H1 (cell line): ENCODE data around the gene ALK. TPM values are rescaled to one million over a fixed set of nuclear protein-coding genes. Genes with fewer than 3 reads are reported as not detected.

Experiments
- CTCF ChIA-PET: fragments of 300-600 bp; sonication (Branson Sonifier 250); formaldehyde crosslinking; loops from one replicate; lab custom pipeline; 2021; ENCODE audit not compliant: partially characterized antibody; lab: Charles Lee
- POLR2A ChIA-PET: fragments of 300-600 bp; sonication (Branson Sonifier 250); formaldehyde crosslinking; loops from one replicate; lab custom pipeline; 2021; ENCODE audit warnings: inconsistent platforms; ENCODE audit not compliant: partially characterized antibody; lab: Charles Lee
- DNase-seq, 2 experiments: peaks; one replicate each; pipeline versions ENCODE4 v3.0.0 to v3.0.0-alpha.2; 2010 to 2022; ENCODE audit warnings: low spot score in 2 of 2, low read depth in 1 of 2, mixed read lengths in 1 of 2
- FAIRE-seq: peaks from 2 replicates; lab custom pipeline; 2011; peaks lifted over from hg19 to GRCh38; lab: Jason Lieb, UNC
- H2AFZ ChIP-seq: 2 replicates; pipeline ENCODE4 v1.8.1; 2012; ENCODE audit warnings: low read length, inconsistent platforms
- H2AK5ac ChIP-seq: 2 replicates; pipeline ENCODE4 v1.6.1; 2013; ENCODE audit warnings: low read depth, low read length
- H2BK120ac ChIP-seq: replicated peaks from 2 replicates; pipeline ENCODE3; 2013; ENCODE audit warnings: low read depth, low read length, inconsistent platforms
- H2BK12ac ChIP-seq: 2 replicates; pipeline ENCODE4 v1.6.1; 2013; ENCODE audit warnings: low read depth, low read length
- H2BK15ac ChIP-seq: 2 replicates; pipeline ENCODE4 v1.6.1; 2013; ENCODE audit warnings: low read length
- H2BK20ac ChIP-seq: 2 replicates; pipeline ENCODE4 v1.6.1; 2013; ENCODE audit warnings: low read length
- H2BK5ac ChIP-seq: 2 replicates; pipeline ENCODE4 v1.6.1; 2013; ENCODE audit warnings: low read depth, low read length
- H3K14ac ChIP-seq: 2 replicates; pipeline ENCODE4 v1.6.1; 2013; ENCODE audit warnings: inconsistent platforms; ENCODE audit not compliant: insufficient read length
- H3K18ac ChIP-seq: 2 replicates; pipeline ENCODE4 v1.6.1; 2013; ENCODE audit warnings: low read length; ENCODE audit errors: extremely low read depth
- H3K23ac ChIP-seq: 2 replicates; pipeline ENCODE4 v1.6.1; 2013; ENCODE audit warnings: inconsistent platforms; ENCODE audit not compliant: insufficient read length
- H3K23me2 ChIP-seq: 2 replicates; pipeline ENCODE4 v1.6.1; 2013; ENCODE audit warnings: low read depth, low read length
- H3K27ac ChIP-seq: 2 replicates; pipeline ENCODE4 v1.6.1; 2011; ENCODE audit warnings: low read depth, low read length, inconsistent platforms
- H3K27me3 ChIP-seq, 4 experiments: replicated peaks in 1 of 4; 1 replicate in 1 of 4; 2 replicates in 3 of 4; pipeline versions ENCODE4 v1.6.1 to v1.8.1; 2011 to 2013; ENCODE audit warnings: low read length in 3 of 4, mild to moderate bottlenecking in 3 of 4, inconsistent platforms in 2 of 4, mixed read lengths in 2 of 4, moderate library complexity in 1 of 4; ENCODE audit not compliant: control insufficient read depth in 3 of 4, insufficient read depth in 3 of 4; ENCODE audit errors: extremely low read depth in 1 of 4
- H3K36me3 ChIP-seq, 4 experiments: 2 replicates each; pipeline versions ENCODE4 v1.6.1 to v1.8.1; 2011 to 2013; ENCODE audit warnings: mild to moderate bottlenecking in 4 of 4, low read length in 3 of 4, moderate library complexity in 2 of 4, control low read depth in 1 of 4, inconsistent platforms in 1 of 4; ENCODE audit not compliant: insufficient read depth in 4 of 4, control insufficient read depth in 2 of 4
- H3K4ac ChIP-seq: replicated peaks from 2 replicates; pipeline ENCODE3; 2013; ENCODE audit warnings: low read length, low read depth, mixed read lengths, inconsistent platforms; ENCODE audit not compliant: insufficient read length
- H3K4me1 ChIP-seq, 4 experiments: replicated peaks in 1 of 4; 1 replicate in 1 of 4; 2 replicates in 3 of 4; pipeline versions ENCODE4 v1.6.1 to v1.8.1; 2011 to 2013; ENCODE audit warnings: low read length in 3 of 4, inconsistent platforms in 2 of 4, mixed read lengths in 1 of 4; ENCODE audit not compliant: insufficient read depth in 4 of 4, control insufficient read depth in 3 of 4
- H3K4me2 ChIP-seq, 2 experiments: 2 replicates each; pipeline versions ENCODE4 v1.6.1 to v1.8.1; 2011 to 2013; ENCODE audit warnings: low read depth in 2 of 2, low read length in 2 of 2, control low read depth in 1 of 2, inconsistent platforms in 1 of 2, mild to moderate bottlenecking in 1 of 2; ENCODE audit not compliant: insufficient read depth in 1 of 2
- H3K4me3 ChIP-seq, 4 experiments: fragments of 200-600, 300-600 bp in 1 of 4; sonication (generic), shearing (Covaris generic), sonication (Bioruptor Twin) in 1 of 4; 2 replicates each; pipeline versions ENCODE4 v1.5.1 to v1.8.1; 2011 to 2016; ENCODE audit warnings: low read length in 4 of 4, low read depth in 3 of 4, control low read depth in 2 of 4, inconsistent platforms in 2 of 4, mild to moderate bottlenecking in 2 of 4, mixed read lengths in 1 of 4, moderate library complexity in 1 of 4; ENCODE audit not compliant: insufficient read depth in 2 of 4; ENCODE audit errors: extremely low read depth in 1 of 4
- H3K56ac ChIP-seq: replicated peaks from 2 replicates; pipeline ENCODE3; 2013; ENCODE audit warnings: low read depth, mild to moderate bottlenecking, mixed read lengths, low read length, inconsistent platforms; ENCODE audit not compliant: insufficient read length
- H3K79me1 ChIP-seq: 2 replicates; pipeline ENCODE4 v1.6.1; 2013; ENCODE audit warnings: low read depth, low read length, control low read depth
- H3K79me2 ChIP-seq, 2 experiments: 2 replicates each; pipeline versions ENCODE4 v1.6.1 to v1.8.1; 2012 to 2013; ENCODE audit warnings: low read length in 2 of 2, mild to moderate bottlenecking in 2 of 2, inconsistent platforms in 1 of 2; ENCODE audit not compliant: insufficient read depth in 2 of 2, control insufficient read depth in 1 of 2
- H3K9ac ChIP-seq, 4 experiments: replicated peaks in 1 of 4; 1 replicate in 1 of 4; 2 replicates in 3 of 4; pipeline versions ENCODE4 v1.6.1 to v1.8.1; 2011 to 2013; ENCODE audit warnings: low read depth in 3 of 4, low read length in 3 of 4, control low read depth in 2 of 4, mild to moderate bottlenecking in 2 of 4, moderate library complexity in 2 of 4, inconsistent platforms in 1 of 4; ENCODE audit errors: extremely low read depth in 1 of 4
- H3K9me3 ChIP-seq, 2 experiments: 2 replicates each; pipeline versions ENCODE4 v1.6.1 to v1.8.1; 2012 to 2013; ENCODE audit warnings: mild to moderate bottlenecking in 2 of 2, moderate library complexity in 2 of 2, control low read depth in 1 of 2, inconsistent platforms in 1 of 2, low read depth in 1 of 2, low read length in 1 of 2, mixed read lengths in 1 of 2; ENCODE audit not compliant: insufficient read depth in 2 of 2
- H4K20me1 ChIP-seq, 2 experiments: replicated peaks in 1 of 2; 2 replicates each; pipeline versions ENCODE3 to v1.8.1; 2011 to 2013; ENCODE audit warnings: inconsistent platforms in 2 of 2, low read length in 2 of 2, mild to moderate bottlenecking in 1 of 2; ENCODE audit not compliant: insufficient read depth in 2 of 2, control insufficient read depth in 1 of 2
- H4K5ac ChIP-seq: 2 replicates; pipeline ENCODE4 v1.6.1; 2013; ENCODE audit warnings: low read length, low read depth, mixed read lengths, inconsistent platforms; ENCODE audit not compliant: insufficient read length
- H4K8ac ChIP-seq: 2 replicates; pipeline ENCODE4 v1.8.0; 2013; ENCODE audit warnings: mild to moderate bottlenecking, moderate library complexity, low read length, inconsistent platforms; ENCODE audit not compliant: insufficient read depth; ENCODE audit errors: extremely low read depth
- H4K91ac ChIP-seq: replicated peaks from 2 replicates; pipeline ENCODE3; 2013; ENCODE audit warnings: low read length, mixed read lengths, inconsistent platforms; ENCODE audit not compliant: insufficient read length
- JUN ChIP-seq: IDR thresholded peaks from 2 replicates; pipeline ENCODE4 v1.6.1; 2011; ENCODE audit warnings: low read depth, mild to moderate bottlenecking, improper control_type of control experiment, low read length
- KDM4A ChIP-seq: IDR thresholded peaks from one replicate; pipeline ENCODE4 v1.7.1; 2012; ENCODE audit warnings: low read depth, mild to moderate bottlenecking, moderate library complexity, low read length, inconsistent platforms; ENCODE audit not compliant: severe bottlenecking
- PHF8 ChIP-seq: fragments of 200-600 bp; sonication (generic); conservative IDR thresholded peaks from 2 replicates; pipeline ENCODE4 v1.7.1; 2012; ENCODE audit warnings: low read depth, mild to moderate bottlenecking, inconsistent platforms, low read length, moderate library complexity
- SP1 ChIP-seq: IDR thresholded peaks from 2 replicates; pipeline ENCODE4 v1.6.1; 2011; ENCODE audit warnings: low read depth, low read length
- WGBS, 2 experiments: shearing (Covaris generic) in 1 of 2; methylation state at CpG; one replicate each; pipeline versions ENCODE4 v1.1.6 to v1.1.7; 2013 to 2015; ENCODE audit warnings: low lambda C conversion rate in 2 of 2, mixed read lengths in 2 of 2, inconsistent platforms in 1 of 2, low coverage in 1 of 2, missing lambda C conversion rate in 1 of 2; ENCODE audit not compliant: insufficient replicate concordance in 2 of 2, insufficient coverage in 1 of 2, insufficient read length in 1 of 2; ENCODE audit errors: extremely low coverage in 1 of 2, missing lambda C conversion rate in 1 of 2; 5-methylcytosine and 5-hydroxymethylcytosine counted together
- polyA plus RNA-seq, 7 experiments: library from polyadenylated mRNA; depleted of rRNA in 3 of 7; stranded (reverse) in 5 of 7; unstranded in 2 of 7; fragments of >200 nt in 5 of 7; fragments of 200-250 nt in 2 of 7; gene quantifications; 1 replicate in 5 of 7; 2 replicates in 1 of 7; 4 replicates in 1 of 7; pipeline versions ENCODE4 v1.2.1 to v1.2.3, GENCODE V29; 2011 to 2013; ENCODE audit warnings: missing spikeins in 2 of 7, mixed read lengths in 2 of 7
- total RNA-seq: library from RNA; stranded (reverse); fragmentation: NEBNext Ultra II Directional; extraction: Animal tissue kit (Norgen Biotek cat#: 25700); gene quantifications from 2 replicates; pipeline ENCODE4 v1.2.1, GENCODE V29; 2021

Gene ALK
- total and polyA plus RNA-seq, 2 of the 8 experiments (the other 6 are each of a cell fraction or from before 2014, with no cell fraction given): 0.02 to 0.09 TPM

DNA sequence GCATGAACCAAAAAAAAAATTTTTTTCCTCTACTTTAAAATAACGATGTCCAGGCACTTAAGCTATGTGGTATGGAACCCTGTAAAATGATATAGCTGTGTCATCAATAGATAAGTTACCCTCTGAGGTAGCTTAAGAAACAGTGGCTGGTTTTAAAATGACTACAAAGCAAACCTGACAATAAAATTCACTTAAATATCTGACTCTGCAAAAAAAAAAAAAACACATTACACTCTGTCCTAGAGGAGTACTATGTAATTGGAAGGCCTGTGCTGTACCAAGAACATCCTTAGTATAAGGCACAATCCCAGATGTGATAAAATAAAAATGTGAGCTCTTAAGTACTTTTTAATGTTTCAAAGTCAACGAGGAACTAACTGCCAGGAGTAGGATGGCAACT, 322.4 kb downstream of the ALK start:
- Histone ChIP-seq H4K91ac (no peak overlapping the region), H3K14ac (no peak overlapping the region), H3K79me2 (no peaks in the 10 kb centered on the region), H3K56ac (no peak overlapping the region), H3K18ac (no peak overlapping the region), H2AK5ac (no peak overlapping the region), H3K4me2 (no peak overlapping the region), H3K23me2 (no peaks in the 10 kb centered on the region), H3K36me3 (no peaks in the 10 kb centered on the region), H3K4me1 (peaks cover 1 to 16% (median 6%) of the 10 kb centered on the region in 4 experiments; a peak in 4 of 7 replicates), H3K4me3 (no peak overlapping the region), H3K9me3 (no peaks in the 10 kb centered on the region), H4K20me1 (no peaks in the 10 kb centered on the region), H4K5ac (no peak overlapping the region), H4K8ac (no peak overlapping the region), H3K4ac (no peak overlapping the region), H3K27ac (no peak overlapping the region), H2BK12ac (no peak overlapping the region), H2BK120ac (no peak overlapping the region), H2BK15ac (no peak overlapping the region), H2AFZ (no peak overlapping the region), H2BK5ac (no peak overlapping the region), H2BK20ac (no peak overlapping the region), H3K79me1 (no peaks in the 10 kb centered on the region), H3K27me3 (no peaks in the 10 kb centered on the region), H3K23ac (no peak overlapping the region), H3K9ac (no peak overlapping the region)
- no peak for FAIRE-seq
- ChIA-PET CTCF (interaction anchor here (0.8 to 1.3 kb wide), 4 partner anchors 10 to 74 kb away, joined by 3 to 4 read pairs (median 3); no protein-coding TSS in a partner anchor), POLR2A (no interaction called here)
- 93% methylated on average over 2 of the region's 2 CpGs; no CpG with 5 or more reads in 1 of the 2 experiments for WGBS, 2 experiments
- DNase-seq: no peak
- TF ChIP-seq JUN: no peak
- no peak for TF ChIP-seq KDM4A
- TF ChIP-seq SP1: no peak
- TF ChIP-seq PHF8: no peak
